ENCODE results near the gene LURAP1L. TPM values are rescaled to one million over a fixed set of nuclear protein-coding genes. Genes with fewer than 3 reads are reported as not detected.

The LURAP1L gene, protein sequence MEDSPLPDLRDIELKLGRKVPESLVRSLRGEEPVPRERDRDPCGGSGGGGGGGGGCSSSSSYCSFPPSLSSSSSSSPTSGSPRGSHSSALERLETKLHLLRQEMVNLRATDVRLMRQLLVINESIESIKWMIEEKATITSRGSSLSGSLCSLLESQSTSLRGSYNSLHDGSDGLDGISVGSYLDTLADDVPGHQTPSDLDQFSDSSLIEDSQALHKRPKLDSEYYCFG
- 21.3 TPM for total RNA-seq

DNA sequence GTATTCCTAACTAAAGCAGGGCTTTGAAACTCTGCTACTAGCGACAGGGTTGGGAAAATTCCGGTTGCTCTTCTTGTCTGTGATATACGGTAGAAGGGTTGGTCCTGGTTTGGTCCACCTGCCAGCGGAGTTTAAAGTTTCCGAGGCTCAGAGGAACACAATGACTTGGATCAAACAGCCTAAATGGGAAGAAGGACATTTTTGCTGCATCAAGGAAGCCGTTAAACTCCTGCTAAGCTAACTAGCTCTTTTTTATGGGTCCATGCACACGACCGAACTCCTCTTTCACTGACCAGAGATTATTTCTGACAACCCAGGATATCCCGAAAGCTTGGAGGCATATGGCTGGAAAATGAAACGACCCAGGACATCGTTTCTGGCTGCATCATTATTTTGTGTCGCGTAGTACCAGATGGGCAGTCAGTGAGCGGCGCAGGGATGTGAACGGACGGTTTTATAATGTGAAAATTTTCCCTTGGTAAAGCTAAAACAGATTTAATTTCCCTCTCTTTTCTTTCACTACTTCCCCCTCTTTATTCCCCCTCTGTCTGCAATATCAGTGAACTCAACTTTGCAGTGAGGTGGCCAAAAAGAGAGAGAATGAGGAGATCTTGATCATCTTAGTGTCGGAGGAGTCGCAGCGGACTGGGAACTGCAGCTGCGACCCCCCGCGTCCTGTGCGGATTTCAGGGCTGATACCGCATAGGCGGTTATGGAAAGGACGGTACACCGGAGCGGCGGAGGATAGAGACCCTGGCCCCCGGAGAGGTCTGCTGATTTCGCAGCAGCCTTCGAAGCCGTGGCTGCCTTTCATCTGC is at the start of gene LURAP1L:
LURAP1L (plus strand) TSS at position 160 of the 818 bp plus-strand sequence. CDS start 696 bp downstream, outside the sequence.
- peak; percentile 90 for DNase-seq

GRCh38 chr9:12726795-12727194 is 48.0 kb upstream of the LURAP1L start:
- no peak for DNase-seq

DNA sequence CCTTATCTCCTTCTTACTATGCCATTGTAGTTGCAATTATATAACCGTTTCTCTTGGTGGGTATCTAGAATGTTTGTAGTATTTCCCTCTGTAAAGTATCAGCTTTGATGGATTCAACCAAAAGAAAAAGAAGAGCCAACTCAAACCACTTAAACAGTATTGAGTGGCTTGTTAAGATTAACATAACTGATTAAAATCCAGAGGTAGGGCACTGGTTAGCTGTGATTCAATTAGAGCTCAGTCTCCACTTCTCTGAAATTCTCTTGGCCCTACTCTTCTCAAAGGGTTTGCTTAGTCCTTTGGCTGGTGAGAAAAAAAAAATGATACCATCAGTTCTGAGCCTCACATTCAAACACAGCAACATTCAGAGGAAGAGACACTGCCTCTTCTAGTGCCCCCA is 44.6 kb upstream of the LURAP1L start:
- no peak for DNase-seq

DNA sequence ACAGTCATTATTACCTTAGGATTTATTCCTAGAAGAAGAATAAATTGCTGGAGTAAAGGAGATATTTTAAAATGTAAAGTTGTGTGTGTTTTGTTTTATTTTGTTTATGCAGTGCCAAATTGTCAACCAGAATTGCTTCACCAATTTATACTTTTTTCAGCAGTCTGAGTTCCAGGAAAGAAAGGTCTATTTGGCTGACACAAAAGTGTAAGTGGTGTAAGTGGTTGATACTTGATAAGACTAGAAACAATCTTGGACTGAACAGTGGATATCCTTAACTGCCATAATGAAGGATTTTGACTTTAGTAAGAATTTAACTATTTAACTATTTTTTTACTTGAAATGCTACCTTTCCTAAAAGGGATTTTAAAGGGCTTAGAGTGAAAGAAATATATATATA is 43.9 kb upstream of the LURAP1L start:
- no peak for DNase-seq

- no peak for DNase-seq
Observed at GRCh38 chr9:12732971-12733370, 41.8 kb upstream of the LURAP1L start.

GRCh38 chr9:12735665-12736064 is 39.2 kb upstream of the LURAP1L start:
- no peak for DNase-seq

- DNase-seq: no peak
Observed at GRCh38 chr9:12737871-12738270, 36.9 kb upstream of the LURAP1L start.

DNA sequence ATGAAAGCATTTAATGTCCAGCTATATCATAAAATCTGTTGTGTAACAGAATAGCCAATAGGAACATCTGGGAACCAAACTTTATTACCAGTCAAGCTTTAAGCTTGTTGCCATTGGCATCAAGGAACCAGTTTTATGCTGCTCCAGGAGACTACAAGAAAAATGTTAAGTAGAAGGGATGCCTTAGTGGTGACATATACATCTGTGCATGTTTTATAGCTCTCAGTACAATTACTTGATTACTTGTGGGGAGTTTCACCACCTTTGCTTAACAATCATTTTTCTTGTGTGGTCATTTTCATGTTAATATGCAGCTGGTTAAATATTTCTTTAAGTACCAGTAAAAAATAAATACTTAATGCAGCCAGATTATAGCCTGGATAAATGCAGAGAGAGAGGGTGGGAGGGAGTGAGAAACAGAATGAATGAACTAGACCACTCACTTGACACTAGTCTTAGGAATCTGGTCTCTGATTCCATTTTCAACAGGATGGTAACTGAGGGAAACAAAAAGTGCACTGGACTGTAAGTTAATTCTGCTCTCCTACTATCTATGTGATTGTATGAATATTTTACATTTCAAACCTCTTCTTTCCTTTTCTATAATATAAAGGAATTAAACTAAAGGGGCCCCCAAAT is 35.7 kb upstream of the LURAP1L start:
- DNase-seq: no peak

- no peak for DNase-seq
Observed at GRCh38 chr9:12740845-12741244, 34.0 kb upstream of the LURAP1L start.

DNA sequence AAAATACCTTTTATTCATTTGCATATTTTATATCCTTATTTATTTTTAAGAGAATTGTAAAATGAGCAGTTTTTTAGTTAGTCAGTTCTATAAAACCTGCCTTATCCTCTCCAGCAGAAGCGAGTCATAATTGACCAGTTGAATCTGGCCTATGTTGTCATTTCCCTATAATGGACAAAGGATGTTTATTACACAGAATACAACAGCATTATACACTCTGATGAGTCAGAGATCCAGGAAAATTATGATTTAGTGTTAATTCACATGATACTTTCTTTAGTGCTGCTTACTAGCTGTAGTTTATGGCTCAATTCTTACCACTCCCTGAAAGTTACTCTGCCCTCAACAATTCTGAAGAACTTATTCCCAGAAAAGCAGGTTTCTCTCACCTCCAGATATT is 26.8 kb upstream of the LURAP1L start:
- DNase-seq: no peak

- no peak for DNase-seq
Observed at GRCh38 chr9:12748954-12749353, 25.9 kb upstream of the LURAP1L start.

GRCh38 chr9:12753931-12754330 is 20.9 kb upstream of the LURAP1L start:
- no peak for DNase-seq

GRCh38 chr9:12759761-12760160 is 15.1 kb upstream of the LURAP1L start:
- no peak for DNase-seq

DNA sequence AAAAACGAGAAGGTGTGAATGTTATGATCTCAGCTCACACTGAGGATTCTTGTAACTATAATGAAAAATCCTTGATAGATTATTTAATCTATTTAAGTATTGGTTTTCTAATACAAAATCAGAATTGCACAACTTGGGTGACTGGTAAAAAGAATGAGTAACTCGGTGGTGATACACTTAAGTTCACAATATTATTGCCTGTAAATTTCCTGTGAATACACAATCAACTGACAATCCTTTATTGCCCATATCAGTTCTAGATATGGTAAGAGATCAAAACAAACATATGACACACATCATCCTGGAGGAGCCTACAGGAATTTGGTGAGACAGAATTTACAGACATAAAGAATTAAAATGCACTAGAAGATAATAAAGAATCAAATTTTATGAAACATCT is 14.1 kb upstream of the LURAP1L start:
- no peak for DNase-seq

GRCh38 chr9:12764150-12764549 is 10.7 kb upstream of the LURAP1L start:
- no peak for DNase-seq

GRCh38 chr9:12765088-12765798 is 9.6 kb upstream of the LURAP1L start:
- no peak for DNase-seq

GRCh38 chr9:12766357-12766756 is 8.5 kb upstream of the LURAP1L start:
- DNase-seq: no peak

GRCh38 chr9:12770261-12770660 is 4.6 kb upstream of the LURAP1L start:
- DNase-seq: no peak

DNA sequence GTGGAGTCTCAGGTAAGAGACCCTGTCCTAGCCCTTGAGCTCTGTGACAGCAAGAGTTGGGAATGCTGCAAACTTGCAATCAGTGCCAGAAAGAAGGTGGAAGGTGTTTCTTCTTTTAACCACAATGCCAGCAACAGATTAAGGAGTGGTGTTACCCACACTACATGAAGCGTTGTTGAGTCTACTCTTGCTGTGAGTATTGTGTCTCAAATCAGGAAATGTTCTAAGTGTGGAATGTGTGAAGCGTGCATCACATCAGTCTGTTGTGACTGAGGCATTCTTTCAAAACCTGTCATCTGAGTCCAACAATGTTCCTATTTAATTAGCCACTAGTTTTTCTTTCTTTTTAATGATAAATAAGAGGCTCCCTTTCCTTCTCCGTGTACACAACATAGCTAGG is 2.9 kb upstream of the LURAP1L start:
- no peak for DNase-seq

- DNase-seq: no peak
Observed at GRCh38 chr9:12773562-12773961, 1.3 kb upstream of the LURAP1L start.

DNA sequence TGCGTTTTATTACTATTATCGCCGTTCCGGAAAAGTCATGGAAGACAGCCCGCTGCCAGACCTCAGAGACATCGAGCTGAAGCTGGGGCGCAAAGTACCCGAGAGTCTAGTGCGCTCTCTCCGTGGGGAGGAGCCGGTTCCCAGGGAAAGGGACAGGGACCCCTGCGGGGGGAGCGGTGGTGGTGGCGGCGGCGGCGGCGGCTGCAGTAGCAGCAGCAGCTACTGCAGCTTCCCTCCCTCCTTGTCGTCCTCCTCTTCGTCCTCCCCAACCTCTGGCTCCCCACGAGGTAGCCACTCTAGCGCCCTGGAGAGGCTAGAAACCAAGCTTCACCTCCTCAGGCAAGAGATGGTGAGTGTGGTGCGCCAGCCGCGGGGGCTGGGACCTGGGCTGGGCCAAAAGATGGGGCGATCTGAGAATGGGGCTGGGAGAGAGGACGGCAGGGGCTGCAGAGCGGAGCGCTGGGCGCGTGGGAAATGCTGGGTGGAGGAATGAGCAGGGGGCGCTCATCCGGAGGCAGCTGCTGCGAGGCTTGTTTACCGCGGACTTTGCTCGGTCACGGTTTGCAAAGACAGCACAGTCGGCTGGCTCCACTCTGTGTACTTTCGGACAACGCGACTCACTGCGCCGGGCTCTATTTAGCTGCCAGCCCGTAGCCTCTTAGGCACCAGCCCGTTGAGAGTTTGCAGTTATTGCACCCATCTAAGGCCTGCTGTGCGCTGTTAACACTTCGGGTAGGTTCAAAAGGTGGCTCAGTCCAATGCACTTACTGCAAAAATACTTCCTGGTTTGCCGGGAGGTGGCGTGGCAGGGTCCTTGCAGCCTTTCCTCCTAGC is 1.1 kb downstream of the LURAP1L start:
- DNase-seq: peak; percentile 91
